ENCODE results near the gene VPS39.

GRCh38 chr15:42111924-42112323, 96.2 kb downstream of the VPS39 start:
- no peak for TF ChIP-seq PATZ1 (CRISPR knock-in tag; IDR thresholded peaks at IDR 0.05; ENCODE audit: borderline replicate concordance)
- TF ChIP-seq KLF6 (CRISPR knock-in tag; IDR thresholded peaks at IDR 0.05; ENCODE audit: borderline replicate concordance), result no peak
- no peak for TF ChIP-seq POLR2AphosphoS5 (IDR thresholded peaks at IDR 0.05; ENCODE audit: control insufficient read depth, insufficient read depth, low read depth, low read length)
- no peak for TF ChIP-seq MAFF (IDR thresholded peaks at IDR 0.05; ENCODE audit: low read length)
- no peak for TF ChIP-seq RAD51 (IDR thresholded peaks at IDR 0.05; ENCODE audit: borderline replicate concordance, low read depth)
- TF ChIP-seq CHD4 (IDR thresholded peaks at IDR 0.05; ENCODE audit: insufficient read depth, insufficient replicate concordance, low read depth, low read length, poor library complexity, severe bottlenecking), result no peak
- TF ChIP-seq ZNF512 (tag; IDR thresholded peaks at IDR 0.05), result no peak
- TF ChIP-seq CREB5 (CRISPR knock-in tag; IDR thresholded peaks at IDR 0.05), result no peak

Measured in K562 (cell line).